ENCODE measurements around the gene ENDOV. TPM values are rescaled to one million over a fixed set of nuclear protein-coding genes. Genes with fewer than 3 reads are reported as not detected.
A peak's percentile ranks its signal among the peaks of the same experiment; 100 is the strongest.

The ENDOV gene
- total and polyA plus RNA-seq, 2 of the 13 experiments (the other 11 are each of a cell fraction or from before 2014, with no cell fraction given): 15.1 to 17.1 TPM

DNA sequence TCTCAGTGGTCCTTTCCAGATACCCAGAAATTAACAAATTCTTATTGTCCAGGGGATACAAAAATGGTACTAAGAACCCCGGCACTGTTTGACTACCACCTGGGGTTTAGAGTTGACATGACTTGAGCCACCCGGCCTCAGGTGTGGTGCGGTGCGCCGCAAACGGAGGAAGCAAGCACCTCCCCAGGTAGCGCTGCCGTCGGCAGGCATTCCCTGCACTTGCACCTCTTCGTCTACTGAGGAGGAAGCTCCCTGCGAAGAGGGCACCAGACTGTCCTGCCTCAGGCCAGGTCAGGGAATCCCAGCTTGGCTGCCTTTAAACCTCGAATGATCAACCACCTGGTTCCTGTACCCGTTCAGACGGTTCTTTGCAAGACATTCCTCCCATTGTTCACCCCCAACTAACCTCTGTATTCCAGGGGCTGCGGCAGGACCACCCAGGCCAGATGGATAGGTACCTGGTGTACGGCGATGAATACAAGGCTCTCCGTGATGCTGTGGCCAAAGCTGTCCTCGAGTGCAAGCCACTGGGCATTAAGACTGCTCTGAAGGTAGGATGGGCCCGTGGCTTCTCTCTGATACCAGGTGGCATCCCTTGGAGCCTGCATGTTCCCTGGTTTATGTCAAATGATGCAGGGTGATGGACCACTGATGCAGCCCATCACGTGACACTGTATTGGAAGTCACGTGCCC, 40.8 kb upstream of the ENDOV start:
- no TSS peak for BruUV-seq (replicated peaks)
- Histone ChIP-seq H3K27ac (ENCODE audit: extremely low read length, insufficient read depth, low read length) (no peak overlapping the region), H3K36me3 (replicated peaks in 1 of 2; ENCODE audit: control insufficient read depth in 1 of 2, insufficient read depth in 2 of 2, low read length in 2 of 2) (peaks cover 31 to 64% of the 10 kb centered on the region in 2 experiments), H3K4me2 (ENCODE audit: low read depth, low read length) (no peak overlapping the region), H3K9ac (ENCODE audit: insufficient read depth, low read depth, low read length) (no peak overlapping the region), H3K9me3 (ENCODE audit: low read length) (no peaks in the 10 kb centered on the region), H2AFZ (ENCODE audit: low read length) (no peak overlapping the region), H3K4me1 (ENCODE audit: insufficient read depth, low read length) (no peaks in the 10 kb centered on the region), H4K20me1 (ENCODE audit: insufficient read depth, low read length) (no peaks in the 10 kb centered on the region), H3K79me2 (ENCODE audit: insufficient read depth, low read length) (no peaks in the 10 kb centered on the region), H3K4me3 (replicated peaks in 1 of 3; ENCODE audit: insufficient read depth in 1 of 3, low read depth in 2 of 3, low read length in 3 of 3) (no peak overlapping the region), H3K27me3 (ENCODE audit: control insufficient read depth in 1 of 2, insufficient read depth in 2 of 2, low read length in 2 of 2) (no peaks in the 10 kb centered on the region)
- CTCF ChIA-PET (ENCODE audit: low intra/inter-chr PET ratio, low total read pairs): no interaction called here
- POLR2A ChIA-PET: no interaction called here
- no peak for FAIRE-seq
- in situ Hi-C loops (cut with HindIII; ENCODE audit: extremely low pct_ligation_motif_present, low pct_unique_long_range_greater_than_20kb) (no loop called here), intact Hi-C loops (cut with micrococcal nuclease; ENCODE audit: unreplicated experiment) (no loop called here)
- ATAC-seq: no peak
- TF ChIP-seq, protein P1, sequence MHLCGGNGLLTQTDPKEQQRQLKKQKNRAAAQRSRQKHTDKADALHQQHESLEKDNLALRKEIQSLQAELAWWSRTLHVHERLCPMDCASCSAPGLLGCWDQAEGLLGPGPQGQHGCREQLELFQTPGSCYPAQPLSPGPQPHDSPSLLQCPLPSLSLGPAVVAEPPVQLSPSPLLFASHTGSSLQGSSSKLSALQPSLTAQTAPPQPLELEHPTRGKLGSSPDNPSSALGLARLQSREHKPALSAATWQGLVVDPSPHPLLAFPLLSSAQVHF (CRISPR knock-in tag; IDR thresholded peaks at IDR 0.05): no peak
- WGBS (ENCODE audit: low lambda C conversion rate): 96% methylated on average over 19 of the region's 22 CpGs
- no peak for DNase-seq (ENCODE audit: low spot score)

DNA sequence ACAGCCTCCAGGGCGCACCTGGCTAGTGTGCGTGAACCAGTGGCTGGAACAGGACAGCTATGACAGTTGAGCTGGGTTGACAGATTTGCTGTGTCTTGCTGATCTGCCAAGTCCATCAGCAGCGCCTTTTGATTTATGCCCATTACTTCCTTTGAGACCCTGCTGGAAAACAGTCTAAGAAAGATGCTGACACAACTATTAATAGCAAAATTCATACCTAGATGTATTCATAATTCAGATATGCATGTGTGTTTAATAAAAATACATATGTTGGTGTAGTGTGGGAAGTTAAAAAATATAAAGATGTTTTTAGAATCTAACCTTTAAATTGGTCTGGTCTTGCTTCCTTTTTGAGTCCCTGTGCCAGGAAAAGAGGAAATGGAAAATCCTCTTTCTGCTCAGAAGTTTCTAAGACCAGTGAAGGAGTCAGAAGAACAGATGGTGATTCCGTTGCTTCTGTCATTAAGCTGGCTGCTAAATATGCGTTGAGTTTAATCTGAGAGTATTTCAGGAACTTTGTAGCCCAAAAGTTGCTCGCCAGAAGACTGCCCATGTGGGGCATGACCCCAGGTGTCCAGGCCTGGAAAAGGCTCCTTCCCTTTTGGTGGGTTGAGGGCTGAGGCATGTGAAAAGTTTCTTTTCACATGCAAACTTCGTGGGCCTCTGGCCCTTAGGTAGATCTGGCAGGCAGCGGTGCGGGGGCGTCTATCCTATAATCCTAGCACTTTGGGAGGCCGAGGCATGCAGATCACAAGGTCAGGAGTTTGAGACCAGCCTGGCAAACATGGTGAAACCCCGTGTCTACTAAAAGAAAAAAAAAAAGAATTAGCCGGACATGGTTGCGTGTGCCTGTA, 40.0 kb upstream of the ENDOV start:
- peaks cover 31 to 64% of the 10 kb centered on the region in 2 experiments for H3K36me3 ChIP-seq (replicated peaks in 1 of 2; ENCODE audit: control insufficient read depth in 1 of 2, insufficient read depth in 2 of 2, low read length in 2 of 2)
- H3K27ac ChIP-seq (ENCODE audit: extremely low read length, insufficient read depth, low read length): no peak overlapping the region
- ChIA-PET CTCF (ENCODE audit: low intra/inter-chr PET ratio, low total read pairs) (no interaction called here), POLR2A (no interaction called here)
- no peaks in the 10 kb centered on the region for H3K79me2 ChIP-seq (ENCODE audit: insufficient read depth, low read length)
- no peak overlapping the region for H2AFZ ChIP-seq (ENCODE audit: low read length)
- H3K4me2 ChIP-seq (ENCODE audit: low read depth, low read length): no peak overlapping the region
- H3K9me3 ChIP-seq (ENCODE audit: low read length): no peaks in the 10 kb centered on the region
- H3K4me1 ChIP-seq (ENCODE audit: insufficient read depth, low read length): no peaks in the 10 kb centered on the region
- no peaks in the 10 kb centered on the region for H4K20me1 ChIP-seq (ENCODE audit: insufficient read depth, low read length)
- no TSS peak for BruUV-seq (replicated peaks)
- DNase-seq (ENCODE audit: low spot score) (no peak), ATAC-seq (no peak), FAIRE-seq (no peak)
- TF ChIP-seq, protein P2, sequence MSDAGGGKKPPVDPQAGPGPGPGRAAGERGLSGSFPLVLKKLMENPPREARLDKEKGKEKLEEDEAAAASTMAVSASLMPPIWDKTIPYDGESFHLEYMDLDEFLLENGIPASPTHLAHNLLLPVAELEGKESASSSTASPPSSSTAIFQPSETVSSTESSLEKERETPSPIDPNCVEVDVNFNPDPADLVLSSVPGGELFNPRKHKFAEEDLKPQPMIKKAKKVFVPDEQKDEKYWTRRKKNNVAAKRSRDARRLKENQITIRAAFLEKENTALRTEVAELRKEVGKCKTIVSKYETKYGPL (CRISPR knock-in tag; IDR thresholded peaks at IDR 0.05): no peak
- TF ChIP-seq, protein P3, sequence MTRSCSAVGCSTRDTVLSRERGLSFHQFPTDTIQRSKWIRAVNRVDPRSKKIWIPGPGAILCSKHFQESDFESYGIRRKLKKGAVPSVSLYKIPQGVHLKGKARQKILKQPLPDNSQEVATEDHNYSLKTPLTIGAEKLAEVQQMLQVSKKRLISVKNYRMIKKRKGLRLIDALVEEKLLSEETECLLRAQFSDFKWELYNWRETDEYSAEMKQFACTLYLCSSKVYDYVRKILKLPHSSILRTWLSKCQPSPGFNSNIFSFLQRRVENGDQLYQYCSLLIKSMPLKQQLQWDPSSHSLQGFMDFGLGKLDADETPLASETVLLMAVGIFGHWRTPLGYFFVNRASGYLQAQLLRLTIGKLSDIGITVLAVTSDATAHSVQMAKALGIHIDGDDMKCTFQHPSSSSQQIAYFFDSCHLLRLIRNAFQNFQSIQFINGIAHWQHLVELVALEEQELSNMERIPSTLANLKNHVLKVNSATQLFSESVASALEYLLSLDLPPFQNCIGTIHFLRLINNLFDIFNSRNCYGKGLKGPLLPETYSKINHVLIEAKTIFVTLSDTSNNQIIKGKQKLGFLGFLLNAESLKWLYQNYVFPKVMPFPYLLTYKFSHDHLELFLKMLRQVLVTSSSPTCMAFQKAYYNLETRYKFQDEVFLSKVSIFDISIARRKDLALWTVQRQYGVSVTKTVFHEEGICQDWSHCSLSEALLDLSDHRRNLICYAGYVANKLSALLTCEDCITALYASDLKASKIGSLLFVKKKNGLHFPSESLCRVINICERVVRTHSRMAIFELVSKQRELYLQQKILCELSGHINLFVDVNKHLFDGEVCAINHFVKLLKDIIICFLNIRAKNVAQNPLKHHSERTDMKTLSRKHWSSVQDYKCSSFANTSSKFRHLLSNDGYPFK (CRISPR knock-in tag; IDR thresholded peaks at IDR 0.05; ENCODE audit: borderline replicate concordance): no peak
- TF ChIP-seq CENPT (CRISPR knock-in tag; IDR thresholded peaks at IDR 0.05; ENCODE audit: low read depth): no peak
- TF ChIP-seq MAFK (conservative IDR thresholded peaks at IDR 0.05 in 1 of 2, IDR thresholded peaks at IDR 0.05 in 1 of 2; ENCODE audit: low read length in 2 of 2): peak; percentile 44 to 56; a peak in 3 of 4 replicates
- no peak for TF ChIP-seq JUND (CRISPR knock-in tag; IDR thresholded peaks at IDR 0.05)
- no peak for TF ChIP-seq TOE1 (CRISPR knock-in tag; IDR thresholded peaks at IDR 0.05)
- no peak for TF ChIP-seq ZNF607 (CRISPR knock-in tag; IDR thresholded peaks at IDR 0.05; ENCODE audit: borderline replicate concordance)
- TF ChIP-seq ZNF10 (CRISPR knock-in tag; IDR thresholded peaks at IDR 0.05; ENCODE audit: borderline replicate concordance, low read depth): no peak
- TF ChIP-seq ZBTB7B (CRISPR knock-in tag; IDR thresholded peaks at IDR 0.05): no peak
- TF ChIP-seq ZNF44 (CRISPR knock-in tag; IDR thresholded peaks at IDR 0.05): no peak
- peak; percentile 1; the same call in 1 of the 2 replicates for TF ChIP-seq MAFF (IDR thresholded peaks at IDR 0.05; ENCODE audit: low read depth, low read length)
- no peaks in the 10 kb centered on the region for H3K27me3 ChIP-seq (ENCODE audit: control insufficient read depth in 1 of 2, insufficient read depth in 2 of 2, low read length in 2 of 2)
- no peak overlapping the region for H3K4me3 ChIP-seq (replicated peaks in 1 of 3; ENCODE audit: insufficient read depth in 1 of 3, low read depth in 2 of 3, low read length in 3 of 3)
- intact Hi-C loops (cut with micrococcal nuclease; ENCODE audit: unreplicated experiment): no loop called here
- in situ Hi-C loops (cut with HindIII; ENCODE audit: extremely low pct_ligation_motif_present, low pct_unique_long_range_greater_than_20kb): no loop called here
- WGBS (ENCODE audit: low lambda C conversion rate): 89% methylated on average over 13 of the region's 14 CpGs
- H3K9ac ChIP-seq (ENCODE audit: insufficient read depth, low read depth, low read length): no peak overlapping the region
